SIG-M5 treated with dmso at 0.1 percent for 504 hours (cell line): ENCODE results near the gene EOLA1.
A peak's percentile ranks its signal among the peaks of the same experiment; 100 is the strongest.
"Not testable (repeated sequence)": the region's sequence is repeated elsewhere in the genome, so short reads cannot be mapped to it uniquely, and the experiment has no call there.

Experiments
- DNase-seq: peaks from one replicate; lab custom pipeline; 2025; ENCODE audit not compliant: unreplicated experiment; lab: John Stamatoyannopoulos, UW

EOLA1 gene

DNA sequence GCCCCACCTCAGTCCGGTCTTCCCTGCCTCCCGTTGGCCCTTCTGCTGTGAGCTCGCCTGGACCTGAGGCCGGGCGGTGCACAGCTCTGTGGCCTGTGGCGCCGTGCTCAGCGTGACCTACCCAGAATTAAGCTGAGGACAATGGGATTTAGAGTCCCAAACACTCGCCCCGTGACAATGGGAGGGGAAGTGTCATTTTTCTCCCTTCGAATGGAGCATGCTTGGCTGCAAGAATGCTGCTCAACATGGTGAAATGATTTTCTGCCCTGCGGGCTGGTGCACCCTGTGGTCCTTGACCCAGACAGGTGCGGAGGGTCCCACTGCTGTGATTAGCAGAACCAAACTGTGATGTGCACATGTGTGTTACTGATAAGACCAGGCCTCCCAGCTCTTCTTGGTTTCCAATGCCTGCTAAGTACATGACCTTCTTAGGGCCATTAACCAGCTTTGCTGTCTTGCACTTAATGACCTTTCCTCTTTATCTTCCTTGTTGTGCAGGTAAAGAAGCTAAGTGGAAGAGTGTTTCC lies 772 bp downstream of the EOLA1 start:
- DNase-seq: no peak

DNA sequence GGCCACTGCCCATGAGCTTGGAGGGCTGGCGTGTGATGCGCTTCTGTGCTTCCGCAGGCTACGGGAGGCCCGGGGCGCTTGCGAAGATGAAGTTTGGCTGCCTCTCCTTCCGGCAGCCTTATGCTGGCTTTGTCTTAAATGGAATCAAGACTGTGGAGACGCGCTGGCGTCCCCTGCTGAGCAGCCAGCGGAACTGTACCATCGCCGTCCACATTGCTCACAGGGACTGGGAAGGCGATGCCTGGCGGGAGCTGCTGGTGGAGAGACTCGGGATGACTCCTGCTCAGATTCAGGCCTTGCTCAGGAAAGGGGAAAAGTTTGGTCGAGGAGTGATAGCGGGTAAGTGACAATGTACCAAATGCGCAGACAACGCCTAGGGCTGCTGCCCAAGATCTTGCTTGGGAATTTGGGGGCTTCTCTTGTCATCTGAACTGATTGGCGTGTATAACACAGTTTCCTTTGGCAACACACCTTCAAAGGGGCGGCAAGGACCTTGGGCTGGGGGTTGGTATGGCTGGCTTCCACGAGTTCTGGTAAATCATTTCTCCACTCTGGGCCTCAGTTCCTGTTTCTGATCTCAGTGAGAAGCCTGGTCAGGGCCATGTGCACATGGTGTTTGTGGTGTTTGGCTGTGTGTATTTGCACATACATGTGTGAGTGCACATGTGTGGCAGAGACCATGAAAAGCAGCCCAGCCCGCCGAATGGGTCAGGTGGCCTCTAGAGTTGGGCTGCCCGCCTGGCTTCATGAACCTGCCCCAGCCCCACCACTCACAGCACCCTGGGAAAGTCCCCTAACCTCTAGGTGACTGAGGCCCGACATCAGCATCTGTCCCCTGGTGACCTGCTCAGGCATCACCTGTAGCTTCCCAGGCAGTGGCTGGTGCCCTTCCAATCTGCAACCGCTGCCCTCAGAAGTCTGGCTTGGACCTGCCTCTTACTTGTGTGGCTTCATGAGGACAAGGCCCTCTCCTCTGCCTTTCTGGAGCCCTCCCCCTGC lies 5.0 kb downstream of the EOLA1 start:
- DNase-seq: not testable (repeated sequence)

DNA sequence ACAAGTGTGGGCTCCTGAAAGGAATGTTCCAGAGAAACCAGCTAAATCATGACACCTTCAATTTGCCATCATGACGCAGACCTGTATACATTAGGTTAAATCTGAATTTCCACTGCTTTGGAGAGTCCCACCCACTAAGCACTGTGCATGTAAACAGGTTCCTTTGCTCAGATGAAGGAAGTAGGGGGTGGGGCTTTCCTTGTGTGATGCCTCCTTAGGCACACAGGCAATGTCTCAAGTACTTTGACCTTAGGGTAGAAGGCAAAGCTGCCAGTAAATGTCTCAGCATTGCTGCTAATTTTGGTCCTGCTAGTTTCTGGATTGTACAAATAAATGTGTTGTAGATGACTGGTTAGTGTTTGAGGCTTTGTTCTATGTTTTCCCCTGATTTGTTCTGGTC lies 6.2 kb downstream of the EOLA1 start:
- DNase-seq: not testable (repeated sequence)

DNA sequence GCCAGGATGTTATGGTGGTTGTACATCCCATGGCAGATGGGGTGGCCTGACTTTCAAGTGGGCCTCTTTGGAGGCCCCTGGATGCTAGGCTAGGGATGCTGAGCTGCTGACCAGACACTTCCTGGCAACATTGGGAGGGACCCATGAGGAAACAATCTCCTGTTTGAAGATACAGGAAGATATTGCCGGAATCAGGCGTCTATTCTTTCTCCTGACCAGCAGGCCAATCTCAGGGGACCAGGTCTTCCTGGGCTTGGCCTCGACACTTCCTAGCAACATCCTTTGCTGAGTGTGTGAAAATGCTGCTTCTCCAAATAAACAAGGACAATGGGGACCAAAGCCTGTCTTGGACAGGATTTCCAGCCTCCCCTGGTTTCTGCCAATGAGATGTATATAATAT lies 7.0 kb downstream of the EOLA1 start:
- not testable (repeated sequence) for DNase-seq

DNA sequence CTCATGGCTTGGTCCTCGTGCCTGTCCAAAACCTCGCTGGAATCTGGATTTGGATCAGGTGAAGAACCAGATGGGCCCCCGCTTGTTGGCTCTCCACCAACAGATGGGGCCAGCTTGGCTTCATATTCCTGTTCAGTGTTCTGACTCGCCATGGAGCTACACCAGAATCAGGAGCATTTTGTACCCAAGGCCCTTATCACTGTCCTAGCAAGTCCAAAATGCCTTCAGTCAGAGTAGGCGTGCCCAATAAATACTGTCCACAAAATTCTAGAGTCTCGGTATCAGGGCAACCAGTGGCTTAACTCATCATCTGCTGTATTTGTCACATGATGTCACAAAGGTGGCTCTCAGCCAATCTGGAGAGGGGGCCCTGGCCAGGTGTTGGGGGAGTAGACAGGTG lies 8.9 kb downstream of the EOLA1 start, which contains the start of gene HSFX3:
Gene HSFX3, minus strand, starts transcription at position 224 of the 400 bp plus-strand sequence. Its CDS starts 72 bp downstream, at position 152.
- not testable (repeated sequence) for DNase-seq

DNA sequence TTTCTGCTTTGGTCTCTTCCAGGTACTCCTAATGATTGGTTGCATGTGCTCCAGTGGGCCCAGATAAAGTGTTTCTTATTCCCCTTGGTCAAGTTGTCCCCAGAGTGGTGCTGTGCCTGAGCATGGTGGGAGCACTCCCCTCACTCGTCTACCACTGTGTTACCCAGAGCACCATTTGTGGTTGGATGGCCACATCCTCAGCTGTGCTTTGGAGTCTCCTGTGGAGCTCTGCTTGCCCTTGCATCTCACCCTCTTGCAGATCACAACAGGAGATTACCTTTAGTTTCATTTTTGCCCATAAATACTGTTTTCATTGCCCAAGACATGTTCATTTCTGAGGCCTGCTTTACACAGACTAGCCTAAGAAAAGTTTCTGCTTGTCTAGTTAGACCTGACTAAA lies 9.6 kb downstream of the EOLA1 start:
- DNase-seq: not testable (repeated sequence)

DNA sequence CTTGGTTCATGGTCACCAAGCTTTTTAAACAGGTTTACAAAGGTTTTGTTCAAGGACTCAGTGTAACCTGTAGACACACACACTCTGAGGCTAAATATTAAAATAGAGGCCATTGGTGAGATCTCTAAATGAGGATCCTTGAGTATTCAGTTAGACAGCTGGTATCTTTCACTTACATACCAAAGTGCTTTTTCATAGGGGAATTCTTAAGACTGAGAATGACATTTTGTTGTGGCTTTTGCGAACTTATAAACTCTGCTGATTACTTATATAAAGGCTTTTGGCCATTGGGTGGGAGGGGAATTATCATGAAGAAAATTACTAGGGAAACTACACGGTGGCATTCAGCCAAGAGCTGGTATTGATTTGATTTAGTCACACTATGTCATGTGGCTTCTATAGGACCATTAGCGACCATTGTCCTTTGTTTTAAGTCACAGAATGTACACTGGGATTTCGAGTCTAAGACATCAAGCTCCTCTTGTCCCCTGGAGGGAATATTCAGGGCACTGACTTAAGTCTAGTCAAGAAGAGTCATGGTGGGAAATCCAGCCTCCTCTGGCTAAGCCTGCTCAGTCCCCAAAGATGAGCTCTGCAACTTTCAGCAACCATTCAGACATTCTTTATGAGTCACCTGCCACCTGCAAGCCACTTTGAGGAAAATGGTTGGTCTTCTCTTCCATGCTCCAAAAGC lies 10.6 kb downstream of the EOLA1 start:
- DNase-seq: not testable (repeated sequence)

DNA sequence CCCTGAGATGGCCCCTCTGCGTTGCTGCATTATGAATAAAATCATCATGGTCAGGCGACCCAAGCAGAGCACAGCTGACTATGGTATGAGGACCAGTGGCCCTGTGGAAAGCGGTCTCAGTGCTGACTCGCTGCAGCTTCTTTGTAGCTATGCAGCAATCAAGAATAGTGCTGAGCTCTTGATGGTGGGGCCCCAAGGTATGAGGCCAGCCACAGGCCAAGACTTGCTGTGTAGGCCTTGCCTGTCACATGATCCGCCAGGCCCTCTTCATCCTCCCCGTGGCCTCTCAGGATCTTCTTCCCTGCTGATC lies 11.1 kb downstream of the EOLA1 start:
- DNase-seq: not testable (repeated sequence)

DNA sequence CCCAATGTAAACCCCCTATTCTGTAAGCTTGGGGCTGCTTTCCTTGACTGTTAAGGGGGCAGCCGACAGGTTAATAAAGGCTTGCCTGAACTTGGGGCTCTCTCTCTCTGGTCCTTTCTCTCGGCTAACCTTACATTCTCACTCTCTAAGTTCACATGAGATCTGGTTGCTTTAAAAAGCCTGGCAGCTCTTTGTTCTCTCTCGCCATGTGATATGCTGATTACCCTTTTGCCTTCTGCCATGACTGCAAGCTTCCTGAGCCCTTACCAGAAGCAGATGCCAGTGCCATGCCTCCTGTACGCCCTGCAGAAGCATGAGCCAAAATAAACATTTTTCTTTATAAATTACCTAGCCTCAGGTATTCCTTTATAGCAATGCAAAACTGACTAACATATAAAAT lies 14.4 kb downstream of the EOLA1 start:
- not testable (repeated sequence) for DNase-seq

DNA sequence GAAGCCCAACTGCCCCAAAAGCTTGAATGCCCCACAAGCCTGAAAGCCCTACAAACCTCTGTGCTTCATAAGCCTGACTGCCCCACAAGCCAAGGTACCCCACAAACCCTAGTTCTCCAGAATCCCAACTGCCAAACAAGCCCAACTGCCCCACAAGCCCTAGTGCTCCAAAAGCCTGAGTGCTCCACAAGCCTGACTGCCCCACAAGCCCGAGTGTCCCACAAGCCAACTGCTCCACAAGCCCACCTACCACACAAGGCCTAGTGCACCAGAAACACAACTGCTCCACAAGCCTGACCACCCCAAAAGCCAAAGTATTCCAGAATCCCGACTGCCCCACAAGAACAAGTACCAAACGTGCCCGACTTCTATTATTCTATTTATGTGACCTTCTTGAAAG lies 22.5 kb downstream of the EOLA1 start:
- DNase-seq: no peak

DNA sequence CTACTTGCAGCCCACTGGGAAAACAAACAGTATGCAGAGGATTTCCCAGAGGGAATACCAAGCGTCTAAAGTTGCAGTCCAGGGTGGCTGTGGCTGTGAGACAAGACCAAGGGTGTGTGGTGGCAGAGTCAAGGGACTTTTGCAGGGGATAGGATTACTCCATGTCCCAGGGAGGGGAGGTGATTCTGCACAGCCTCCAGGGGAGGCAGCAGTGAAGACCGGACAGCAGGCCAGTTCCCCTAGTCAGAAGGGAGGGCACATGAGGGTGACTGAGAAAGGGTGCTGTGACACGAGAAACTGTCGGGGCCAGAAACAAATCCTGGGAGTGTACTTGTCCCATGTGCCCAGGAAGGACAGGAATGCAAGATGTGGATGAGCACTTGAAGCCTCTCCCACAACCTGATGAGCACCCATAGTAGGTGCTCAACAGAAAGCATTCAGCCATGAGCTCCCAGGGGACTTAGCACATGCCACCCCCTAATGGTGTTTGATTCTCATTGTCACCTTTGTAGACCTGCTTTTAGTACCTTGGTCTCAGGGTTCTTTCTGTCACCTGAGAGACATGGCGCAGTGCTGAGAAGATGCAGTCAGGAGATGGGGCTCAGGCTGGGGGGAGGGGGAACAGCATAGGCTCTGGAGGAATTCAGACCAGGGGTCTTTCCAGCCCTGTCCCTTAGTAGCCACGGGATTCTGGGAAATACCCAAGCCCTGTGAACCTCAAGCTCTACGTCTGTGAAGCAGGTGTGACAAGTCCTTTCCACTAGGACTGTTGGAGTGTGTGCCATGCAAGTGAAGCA lies 27.0 kb downstream of the EOLA1 start:
- DNase-seq: no peak

DNA sequence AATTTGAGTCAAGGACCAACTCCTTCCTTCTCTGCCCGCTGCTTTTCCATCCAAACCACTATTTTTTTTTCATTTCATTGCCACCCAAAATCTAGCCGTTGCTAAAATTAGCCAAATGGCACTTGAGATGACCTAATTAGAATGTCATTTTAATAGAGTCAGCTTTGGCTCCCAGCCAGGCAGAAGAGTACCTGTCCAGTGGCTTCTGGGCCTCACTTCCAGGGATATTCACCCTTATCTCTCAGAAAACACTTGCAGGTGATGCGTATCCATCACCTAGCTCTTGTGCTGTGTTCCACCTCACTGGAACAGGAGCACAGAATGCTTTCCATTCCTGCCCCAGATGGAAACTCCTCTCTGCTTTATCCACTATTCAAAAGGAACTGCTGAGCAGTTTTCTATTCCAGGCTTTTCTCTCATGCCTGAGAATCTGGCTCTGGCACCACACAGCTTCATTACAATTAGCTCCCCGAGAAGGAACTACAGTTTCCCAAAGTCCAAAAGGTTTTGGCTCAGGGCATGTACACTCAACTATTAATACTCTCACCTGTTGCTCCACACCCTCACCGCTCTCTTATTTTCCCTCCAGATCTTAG lies 28.0 kb downstream of the EOLA1 start:
- no peak for DNase-seq

DNA sequence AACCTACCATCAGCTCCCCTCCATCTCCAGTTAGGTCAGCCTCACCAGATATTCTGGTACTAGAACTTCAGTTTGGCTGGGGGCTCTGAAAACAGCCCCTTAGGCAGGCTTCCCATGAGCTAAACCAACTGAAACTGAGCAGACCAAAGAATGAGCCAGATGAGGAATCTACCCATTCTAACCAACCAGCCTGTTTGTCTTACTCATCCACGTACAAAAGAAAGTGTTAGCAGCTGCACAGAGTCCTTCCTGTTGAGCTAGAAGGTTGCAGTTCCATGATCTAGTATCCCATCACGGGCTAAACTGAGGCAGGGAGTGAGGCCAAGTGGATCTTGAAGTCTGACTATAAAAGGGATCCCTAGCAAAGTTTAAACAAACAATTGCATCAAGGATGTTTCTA lies 29.0 kb downstream of the EOLA1 start:
- no peak for DNase-seq

DNA sequence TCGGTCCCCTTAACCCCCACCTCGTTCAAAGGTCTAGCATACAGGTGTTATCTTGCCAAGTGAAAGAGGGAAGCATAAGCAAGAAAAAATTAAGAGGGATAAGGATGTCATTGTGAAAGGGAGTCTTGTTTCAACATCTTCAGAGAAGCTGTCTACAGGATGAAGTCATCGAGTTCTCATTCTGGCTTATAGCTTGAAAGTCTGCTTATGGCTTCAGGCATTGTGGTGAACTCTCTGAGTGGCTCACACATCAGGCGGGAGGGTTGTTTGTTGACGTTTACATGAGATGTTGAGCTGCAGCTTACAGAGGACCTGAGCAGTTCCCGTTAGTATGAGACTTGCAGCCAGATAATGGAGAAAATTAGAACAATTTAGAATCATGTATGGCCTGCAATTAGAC lies 29.9 kb downstream of the EOLA1 start:
- DNase-seq: peak; percentile 43

DNA sequence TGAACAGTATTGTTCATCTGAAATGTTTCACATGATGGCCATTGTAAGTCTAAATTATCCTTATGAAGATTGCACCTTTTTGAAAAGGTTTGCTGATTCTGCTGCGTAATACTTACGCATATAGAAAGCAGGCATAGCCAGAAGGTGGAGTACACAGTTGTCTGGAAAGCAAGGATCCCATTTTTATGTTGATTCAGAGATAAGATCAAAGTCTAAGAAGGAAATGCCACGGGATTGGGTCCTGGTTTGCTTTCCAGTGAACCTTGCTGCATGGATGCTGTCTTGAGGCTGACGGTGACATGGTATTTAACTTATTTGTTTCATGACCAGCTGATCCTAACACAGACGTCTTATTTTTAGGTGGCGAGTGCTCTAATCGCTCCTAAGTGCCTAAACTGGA lies 31.0 kb downstream of the EOLA1 start:
- peak; percentile 10 for DNase-seq

DNA sequence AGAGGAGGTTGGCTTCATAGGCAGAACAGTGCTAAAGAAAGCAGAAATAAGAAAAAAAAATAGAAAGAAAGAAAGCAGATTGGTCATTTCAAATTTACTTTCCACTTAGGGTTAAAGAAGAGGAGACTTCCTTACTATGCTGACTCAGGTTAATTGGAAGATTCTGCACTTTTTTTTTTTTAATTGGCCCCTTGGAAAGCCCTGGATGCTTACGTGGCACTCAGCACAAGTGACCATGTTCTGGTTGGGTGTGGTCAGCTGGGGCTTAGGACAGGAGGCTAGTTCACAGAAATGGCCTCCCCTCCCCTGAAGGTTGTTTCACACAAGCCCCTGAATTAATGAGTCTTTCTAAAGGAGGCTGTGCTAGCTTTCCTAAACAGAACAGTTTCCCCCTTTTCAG lies 31.9 kb downstream of the EOLA1 start:
- DNase-seq: no peak

DNA sequence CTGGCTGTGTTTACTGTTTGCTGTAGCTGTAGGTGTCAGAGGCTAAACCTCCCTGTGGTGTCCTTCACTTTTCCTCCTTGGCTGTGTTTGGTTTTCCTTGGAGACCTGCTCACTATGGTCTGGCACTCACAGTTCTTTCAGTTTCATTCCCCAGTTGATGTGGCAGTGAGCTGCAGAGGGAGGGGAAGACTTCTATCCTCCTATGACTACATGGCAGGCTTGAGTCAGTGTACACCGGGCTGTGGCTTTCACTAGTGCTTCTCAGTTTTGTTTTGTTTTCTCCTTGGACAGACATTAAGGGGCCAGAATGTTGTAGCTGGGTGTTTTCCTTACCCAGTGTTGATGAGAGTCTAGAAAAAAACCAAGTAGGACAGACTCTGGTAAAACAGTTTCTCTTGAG lies 32.6 kb downstream of the EOLA1 start:
- DNase-seq: not testable (repeated sequence)

DNA sequence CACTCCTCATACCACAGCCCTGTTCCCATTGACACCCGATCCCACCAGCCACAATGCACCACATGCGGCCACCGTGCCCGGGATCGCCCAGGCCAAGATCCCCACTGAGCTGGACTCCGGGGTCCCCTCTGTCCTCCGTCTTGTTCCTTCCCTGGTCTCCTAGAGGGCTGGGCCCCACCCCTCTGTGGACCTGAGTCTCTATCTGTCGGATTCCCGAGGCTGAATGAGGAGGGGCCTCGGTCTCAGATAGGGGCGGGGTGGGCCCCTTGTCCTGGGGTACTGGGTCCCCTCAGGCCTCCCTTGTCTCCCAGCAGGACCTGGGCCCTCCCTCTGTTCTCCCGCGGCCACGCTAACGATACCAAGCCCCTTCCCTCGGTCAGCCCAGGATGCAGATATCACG lies 44.8 kb downstream of the EOLA1 start:
- DNase-seq: not testable (repeated sequence)

DNA sequence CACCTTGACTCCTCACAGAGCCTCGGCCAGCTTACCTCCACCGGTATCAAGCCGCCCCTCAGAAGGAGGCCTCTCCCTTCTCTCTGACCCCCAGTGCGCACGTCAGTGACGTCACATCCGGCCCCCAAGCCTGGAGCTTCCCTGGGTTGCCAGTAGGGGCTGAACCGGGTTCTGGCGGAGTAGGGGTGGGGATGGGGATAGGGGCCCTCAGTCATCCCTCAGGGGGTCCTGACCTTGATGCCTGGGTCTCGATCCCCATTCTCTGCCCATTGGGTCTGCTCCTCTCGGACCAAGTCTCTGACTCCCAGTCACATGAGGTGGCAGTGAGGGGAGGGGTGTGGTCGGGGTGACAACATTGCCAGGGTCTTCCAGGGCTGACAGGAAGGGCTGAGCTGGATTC lies 46.5 kb downstream of the EOLA1 start, which contains the start of gene MAGEA9B:
Gene MAGEA9B, minus strand, starts transcription at position 101 of the 400 bp plus-strand sequence. CDS start 4,280 bp downstream, outside the sequence.
- DNase-seq: not testable (repeated sequence)

DNA sequence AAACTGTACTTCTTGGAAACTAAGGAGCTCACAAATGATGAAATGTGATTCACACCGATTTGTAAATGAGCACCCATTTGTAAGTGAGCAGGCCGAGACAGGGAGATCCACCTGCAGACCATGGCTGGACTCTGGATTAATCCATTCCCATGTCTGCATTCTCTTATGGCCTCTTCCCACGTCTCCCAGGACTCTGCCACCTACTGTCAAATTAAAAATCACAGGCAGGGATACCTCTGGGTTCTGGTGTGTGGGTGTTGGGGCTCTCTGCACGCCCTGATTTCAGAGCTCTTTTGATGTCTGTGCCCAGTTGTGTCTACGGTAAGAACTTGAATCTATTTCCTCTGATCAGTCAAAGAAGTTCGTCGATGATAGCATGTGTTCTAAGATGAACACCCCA lies 50.2 kb downstream of the EOLA1 start:
- DNase-seq: not testable (repeated sequence)
